Activated naive CD8-positive, alpha-beta T cell treated with anti-CD3 and anti-CD28 coated beads, Interleukin-2, amount 50 U/mL, for 24 hours (primary cell): Measurements from ENCODE around the gene GLRX5.
A peak's percentile ranks its signal among the peaks of the same experiment; 100 is the strongest.
"Not testable (repeated sequence)": the region's sequence is repeated elsewhere in the genome, so short reads cannot be mapped to it uniquely, and the experiment has no call there.

Experiments used
- ATAC-seq: fragments of 150-1000 bp; cut with Tn5 transposase; one replicate; pipeline ENCODE4 v1.10.0; 2021
- DNase-seq: peaks from one replicate; pipeline ENCODE4 v3.0.0; 2021
- H3K27ac Mint-ChIP-seq: one replicate; pipeline ENCODE4 v1.8.0; 2021; ENCODE audit warnings: mild to moderate bottlenecking, mixed read lengths
- H3K27me3 Mint-ChIP-seq: one replicate; pipeline ENCODE4 v1.8.0; 2021; ENCODE audit warnings: mixed read lengths
- H3K36me3 Mint-ChIP-seq: one replicate; pipeline ENCODE4 v1.8.0; 2021; ENCODE audit warnings: low read depth, mixed read lengths
- H3K4me1 Mint-ChIP-seq: one replicate; pipeline ENCODE4 v1.8.0; 2021; ENCODE audit warnings: mixed read lengths
- H3K4me3 Mint-ChIP-seq: one replicate; pipeline ENCODE4 v1.8.0; 2021; ENCODE audit warnings: mild to moderate bottlenecking, moderate library complexity, mixed read lengths
- H3K9me3 Mint-ChIP-seq: one replicate; pipeline ENCODE4 v1.8.0; 2021; ENCODE audit warnings: mixed read lengths

The GLRX5 gene

GRCh38 chr14:95507174-95507573, 27.7 kb upstream of the GLRX5 start:
- H3K9me3 Mint-ChIP-seq = no peaks in the 10 kb centered on the region
- H3K27ac Mint-ChIP-seq = no peak overlapping the region
- H3K27me3 Mint-ChIP-seq = no peaks in the 10 kb centered on the region
- DNase-seq (no peak), ATAC-seq (no peak)
- peaks cover 25% of the 10 kb centered on the region for H3K36me3 Mint-ChIP-seq
- H3K4me1 Mint-ChIP-seq = peaks cover 89% of the 10 kb centered on the region
- H3K4me3 Mint-ChIP-seq = no peak overlapping the region

DNA sequence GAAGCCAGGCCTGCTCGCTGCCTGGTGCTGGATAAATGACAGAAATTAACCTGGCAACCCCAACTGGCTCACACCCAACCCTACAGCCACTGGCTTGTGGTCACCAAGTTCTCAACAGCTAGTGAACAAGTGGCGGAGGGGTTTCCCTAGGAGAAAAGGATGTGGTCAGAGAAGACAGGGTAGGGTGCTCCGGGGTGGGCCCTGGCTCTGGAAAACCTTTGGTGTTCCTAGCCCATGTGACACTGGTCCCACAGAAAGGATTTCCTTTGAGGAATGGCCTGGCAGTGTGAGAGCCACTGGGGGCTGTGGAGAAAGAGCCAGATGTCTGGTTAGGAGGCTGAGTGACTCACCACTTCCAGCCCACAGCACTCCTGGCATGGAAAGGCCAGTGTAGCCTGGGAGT, 27.1 kb upstream of the GLRX5 start:
- ATAC-seq (peak; percentile 15), DNase-seq (peak; percentile 40)
- Mint-ChIP-seq H3K27me3 (no peaks in the 10 kb centered on the region), H3K4me3 (no peak overlapping the region), H3K4me1 (peaks cover 85% of the 10 kb centered on the region), H3K36me3 (peaks cover 25% of the 10 kb centered on the region), H3K9me3 (no peaks in the 10 kb centered on the region), H3K27ac (no peak overlapping the region)

DNA sequence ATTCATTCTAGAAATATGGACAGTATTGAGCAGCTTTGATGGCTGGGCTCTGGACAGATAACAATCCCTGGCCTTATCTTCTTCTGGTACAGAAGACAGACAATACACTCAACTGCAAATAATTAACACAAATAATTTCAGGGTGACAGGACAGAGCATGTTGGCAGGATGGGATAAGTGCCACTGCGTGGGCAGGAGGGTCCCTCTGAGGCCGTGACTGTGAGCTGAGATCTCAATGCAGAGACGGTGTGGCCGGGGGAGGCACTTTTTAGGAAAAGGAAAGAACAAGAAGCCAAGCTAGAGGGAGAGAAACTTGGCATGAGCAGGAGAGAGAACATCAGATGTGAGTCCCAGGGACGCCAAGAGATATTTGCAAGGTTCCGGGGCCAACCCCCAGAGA, 26.5 kb upstream of the GLRX5 start:
- no peak for DNase-seq
- no peak overlapping the region for H3K4me3 Mint-ChIP-seq
- H3K27ac Mint-ChIP-seq = no peak overlapping the region
- H3K9me3 Mint-ChIP-seq = no peaks in the 10 kb centered on the region
- H3K27me3 Mint-ChIP-seq = no peaks in the 10 kb centered on the region
- H3K36me3 Mint-ChIP-seq = peaks cover 23% of the 10 kb centered on the region
- H3K4me1 Mint-ChIP-seq = peaks cover 84% of the 10 kb centered on the region
- ATAC-seq = no peak

- H3K27me3 Mint-ChIP-seq = no peaks in the 10 kb centered on the region
- DNase-seq = no peak
- H3K27ac Mint-ChIP-seq = peak overlapping the region; percentile 66
- no peak for ATAC-seq
- no peak overlapping the region for H3K4me3 Mint-ChIP-seq
- peaks cover 19% of the 10 kb centered on the region for H3K36me3 Mint-ChIP-seq
- peaks cover 82% of the 10 kb centered on the region for H3K4me1 Mint-ChIP-seq
- no peaks in the 10 kb centered on the region for H3K9me3 Mint-ChIP-seq
Observed at GRCh38 chr14:95509495-95509894, 25.4 kb upstream of the GLRX5 start.

DNA sequence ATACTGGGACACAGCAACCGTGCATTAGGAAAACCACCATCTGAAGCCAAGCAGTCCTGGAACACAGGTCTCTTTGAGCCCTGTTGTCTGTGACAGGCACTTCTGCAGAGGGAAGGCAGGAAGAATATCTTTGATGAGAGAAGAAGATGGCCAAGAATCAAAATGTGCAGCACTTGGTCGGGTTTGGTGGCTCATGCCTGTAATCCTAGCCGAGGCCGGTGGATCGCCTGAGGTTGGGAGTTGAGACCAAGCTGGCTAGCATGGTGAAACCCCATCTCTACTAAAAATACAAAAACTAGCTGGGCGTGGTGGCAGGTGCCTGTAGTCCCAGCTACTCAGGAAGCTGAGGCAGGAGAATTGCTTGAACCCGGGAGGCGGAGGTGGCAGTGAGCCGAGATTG, 24.5 kb upstream of the GLRX5 start:
- Mint-ChIP-seq H3K4me1 (peaks cover 80% of the 10 kb centered on the region), H3K36me3 (peaks cover 19% of the 10 kb centered on the region), H3K27ac (peak overlapping the region; percentile 66)
- not testable (repeated sequence) for ATAC-seq, H3K4me3 Mint-ChIP-seq, H3K9me3 Mint-ChIP-seq, H3K27me3 Mint-ChIP-seq, DNase-seq

DNA sequence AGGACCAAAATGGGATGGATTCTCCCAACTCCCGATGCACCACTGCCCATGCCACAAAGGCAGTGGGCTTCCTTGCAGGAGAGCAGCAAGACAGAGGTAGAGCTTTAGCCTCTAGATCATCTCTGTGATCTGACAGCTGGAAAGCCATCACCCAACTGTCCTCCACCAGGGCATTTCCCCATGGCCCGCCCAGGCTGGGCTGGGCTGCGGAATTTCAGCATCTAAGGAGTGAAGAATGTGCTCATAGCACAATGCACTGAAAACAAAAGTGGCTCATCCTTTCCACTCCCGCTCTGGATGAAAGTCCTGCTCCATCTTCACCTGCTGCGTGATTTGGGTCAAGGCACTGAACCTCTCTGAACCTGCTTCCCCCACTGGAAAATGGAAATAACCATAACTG, 24.0 kb upstream of the GLRX5 start:
- no peak overlapping the region for H3K4me3 Mint-ChIP-seq
- no peak for ATAC-seq
- DNase-seq = no peak
- H3K27ac Mint-ChIP-seq = no peak overlapping the region
- no peaks in the 10 kb centered on the region for H3K9me3 Mint-ChIP-seq
- no peaks in the 10 kb centered on the region for H3K27me3 Mint-ChIP-seq
- peaks cover 80% of the 10 kb centered on the region for H3K4me1 Mint-ChIP-seq
- H3K36me3 Mint-ChIP-seq = peaks cover 18% of the 10 kb centered on the region

- H3K36me3 Mint-ChIP-seq = peaks cover 15% of the 10 kb centered on the region
- no peak overlapping the region for H3K4me3 Mint-ChIP-seq
- H3K27ac Mint-ChIP-seq = peak overlapping the region; percentile 52
- no peak for ATAC-seq
- peaks cover 73% of the 10 kb centered on the region for H3K4me1 Mint-ChIP-seq
- no peaks in the 10 kb centered on the region for H3K27me3 Mint-ChIP-seq
- DNase-seq = no peak
- H3K9me3 Mint-ChIP-seq = no peaks in the 10 kb centered on the region
Observed at GRCh38 chr14:95511687-95512086, 23.2 kb upstream of the GLRX5 start.

- no peaks in the 10 kb centered on the region for H3K27me3 Mint-ChIP-seq
- DNase-seq = no peak
- no peak overlapping the region for H3K4me3 Mint-ChIP-seq
- no peaks in the 10 kb centered on the region for H3K9me3 Mint-ChIP-seq
- no peak for ATAC-seq
- H3K27ac Mint-ChIP-seq = no peak overlapping the region
- peaks cover 73% of the 10 kb centered on the region for H3K4me1 Mint-ChIP-seq
- H3K36me3 Mint-ChIP-seq = peaks cover 8% of the 10 kb centered on the region
Observed at GRCh38 chr14:95513291-95513690, 21.6 kb upstream of the GLRX5 start.

DNA sequence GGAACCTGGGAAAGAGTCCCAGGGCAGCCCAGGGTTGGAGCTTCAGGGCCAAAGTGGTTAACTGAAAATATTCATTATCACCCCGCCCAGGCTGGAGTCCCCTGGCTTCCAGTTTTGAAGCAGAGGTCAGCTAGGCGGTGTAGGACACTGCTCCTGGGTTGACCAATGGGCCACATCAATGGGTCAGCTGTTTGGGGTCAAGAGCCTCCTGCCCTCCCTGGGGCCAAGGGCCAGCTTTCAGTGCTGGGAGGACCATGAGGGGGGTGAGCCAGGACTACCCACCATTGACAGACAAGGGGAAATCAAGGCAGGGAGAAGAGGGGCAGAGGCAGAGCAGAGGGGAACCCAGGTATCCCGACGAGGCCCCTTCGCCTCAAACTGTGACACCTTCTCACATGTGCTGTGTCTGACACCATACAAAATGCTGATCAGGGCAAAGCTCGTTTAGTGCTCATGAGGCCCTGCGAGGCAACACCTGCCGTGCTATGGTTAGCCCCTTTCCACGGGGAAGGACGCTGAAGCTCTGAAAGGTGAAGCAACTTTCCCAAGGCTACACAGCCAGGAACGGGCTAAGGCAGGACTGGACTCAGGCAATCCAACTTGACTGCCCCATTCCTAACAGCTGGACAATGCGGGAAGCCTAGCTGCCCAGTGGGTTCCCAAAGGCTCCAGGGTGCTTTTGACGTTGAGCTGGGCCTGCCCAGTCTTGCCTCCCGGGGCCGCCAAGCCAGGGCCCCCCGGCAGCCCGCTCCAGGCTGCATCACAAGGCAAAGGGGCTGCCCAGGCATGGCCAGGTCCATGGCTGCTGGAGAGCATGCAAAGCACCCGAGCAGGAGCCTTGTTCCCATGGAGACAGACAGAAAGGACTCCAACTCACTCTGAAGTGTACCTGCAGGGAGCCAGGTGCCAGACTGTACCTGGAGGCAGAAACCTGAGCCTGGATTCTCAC, 20.4 kb upstream of the GLRX5 start:
- Mint-ChIP-seq H3K4me1 (peaks cover 75% of the 10 kb centered on the region), H3K27ac (no peak overlapping the region), H3K27me3 (no peaks in the 10 kb centered on the region), H3K4me3 (peak overlapping the region; percentile 87), H3K9me3 (no peaks in the 10 kb centered on the region), H3K36me3 (peaks cover 8% of the 10 kb centered on the region)
- DNase-seq = no peak
- no peak for ATAC-seq

GRCh38 chr14:95515080-95515489, 19.8 kb upstream of the GLRX5 start:
- H3K27ac Mint-ChIP-seq = no peak overlapping the region
- peaks cover 7% of the 10 kb centered on the region for H3K36me3 Mint-ChIP-seq
- H3K27me3 Mint-ChIP-seq = no peaks in the 10 kb centered on the region
- no peak for DNase-seq
- peaks cover 75% of the 10 kb centered on the region for H3K4me1 Mint-ChIP-seq
- H3K4me3 Mint-ChIP-seq = peak overlapping the region; percentile 87
- H3K9me3 Mint-ChIP-seq = no peaks in the 10 kb centered on the region
- no peak for ATAC-seq

DNA sequence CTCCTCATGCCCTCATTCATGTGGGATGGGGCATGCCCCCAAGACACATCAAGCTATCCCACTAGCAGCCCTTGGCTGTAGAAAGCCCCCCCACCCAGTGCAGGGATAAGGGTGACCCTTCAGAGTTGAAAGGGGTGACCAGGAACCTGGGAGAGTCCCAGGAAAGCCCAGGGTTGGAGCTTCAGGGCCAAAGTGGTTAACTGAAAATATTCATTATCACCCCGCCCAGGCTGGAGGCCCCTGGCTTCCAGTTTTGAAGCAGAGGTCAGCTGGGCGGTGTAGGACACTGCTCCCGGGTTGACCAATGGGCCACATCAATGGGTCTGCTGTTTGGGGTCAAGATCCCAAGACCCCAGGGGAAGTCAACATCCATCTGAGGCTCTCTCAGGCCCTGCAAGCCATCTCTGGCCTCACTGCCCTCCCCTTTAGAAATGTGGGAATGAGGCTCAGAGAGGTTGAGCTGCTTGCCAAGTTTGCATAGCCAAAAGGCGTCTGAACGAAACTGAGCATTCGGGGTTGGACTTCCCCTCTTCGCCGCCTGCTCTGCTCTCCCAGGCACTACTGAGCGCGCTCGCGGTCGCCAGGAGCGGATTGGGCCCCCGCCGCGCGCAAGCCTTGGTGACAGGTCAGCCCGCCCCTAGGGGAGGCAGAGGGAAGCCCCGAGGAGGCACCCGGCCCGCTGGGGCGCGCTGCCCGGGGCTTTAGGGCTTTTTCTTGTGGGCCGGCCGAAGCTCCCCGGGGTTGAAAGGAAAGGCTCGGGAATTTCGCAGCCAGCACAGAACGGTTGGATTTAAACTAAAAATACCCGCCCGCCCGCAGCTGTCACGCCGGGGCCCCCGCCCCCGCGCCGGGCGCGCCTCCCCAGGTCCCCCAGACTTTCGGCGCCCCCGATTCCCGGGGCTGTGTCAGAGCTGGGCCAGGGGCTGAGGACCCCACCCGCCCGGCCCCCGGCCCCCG, 19.0 kb upstream of the GLRX5 start:
- ATAC-seq (peak; percentile 92), DNase-seq (peak; percentile 89)
- Mint-ChIP-seq H3K4me3 (peak overlapping the region; percentile 87), H3K4me1 (peaks cover 73% of the 10 kb centered on the region), H3K36me3 (peaks cover 5% of the 10 kb centered on the region), H3K27me3 (no peaks in the 10 kb centered on the region), H3K27ac (peak overlapping the region; percentile 83), H3K9me3 (no peaks in the 10 kb centered on the region)

GRCh38 chr14:95516554-95517181, 18.2 kb upstream of the GLRX5 start, which contains the start of gene SYNE3:
SYNE3 (minus strand) TSS chr14:95516650; CDS start chr14:95475821, 40,829 bp downstream.
- H3K4me1 Mint-ChIP-seq = peaks cover 74% of the 10 kb centered on the region
- ATAC-seq (peak; percentile 65), DNase-seq (peak; percentile 73)
- no peaks in the 10 kb centered on the region for H3K9me3 Mint-ChIP-seq
- no peaks in the 10 kb centered on the region for H3K27me3 Mint-ChIP-seq
- H3K36me3 Mint-ChIP-seq = peaks cover 4% of the 10 kb centered on the region
- peak within 1 kb of the TSS; percentile 87 for H3K4me3 Mint-ChIP-seq
- H3K27ac Mint-ChIP-seq = peak within 1 kb of the TSS; percentile 98

DNA sequence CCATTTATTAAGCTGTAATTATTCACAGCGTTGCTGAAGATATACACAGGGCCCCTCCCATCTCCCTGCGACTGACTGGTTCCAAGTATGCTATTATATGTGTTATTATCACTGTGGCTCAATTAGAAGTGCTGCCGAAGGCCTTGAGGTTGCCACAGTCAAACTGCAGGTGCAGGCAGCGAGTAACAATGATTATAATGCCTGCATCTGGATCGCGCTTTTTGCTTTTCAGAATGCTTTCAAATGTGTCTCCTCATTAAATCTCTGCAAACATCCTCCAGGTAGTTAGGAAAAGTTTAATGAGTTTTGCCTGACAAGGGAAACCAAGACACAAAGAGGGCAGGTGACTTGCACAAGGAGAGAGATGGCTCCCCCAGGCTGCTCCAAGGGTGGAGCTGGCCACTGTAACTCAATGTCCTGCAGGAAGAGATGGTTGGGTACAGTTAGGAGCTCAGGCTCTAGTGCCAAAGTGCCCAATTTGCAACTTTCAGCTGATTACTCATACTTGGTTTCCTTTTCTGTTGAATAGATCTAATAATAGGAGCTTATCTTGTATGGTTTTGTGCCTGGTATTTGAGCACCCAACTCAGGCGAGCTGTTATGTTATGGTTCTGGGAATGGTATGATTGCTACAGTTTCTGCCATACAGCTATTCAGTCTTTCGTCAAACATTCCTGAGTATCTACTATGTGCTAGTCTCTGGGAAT, 16.7 kb upstream of the GLRX5 start:
- H3K4me1 Mint-ChIP-seq = peaks cover 82% of the 10 kb centered on the region
- ATAC-seq (no peak), DNase-seq (no peak)
- peak overlapping the region; percentile 62 for H3K4me3 Mint-ChIP-seq
- H3K27me3 Mint-ChIP-seq = no peaks in the 10 kb centered on the region
- H3K36me3 Mint-ChIP-seq = no peaks in the 10 kb centered on the region
- H3K27ac Mint-ChIP-seq = peak overlapping the region; percentile 98
- no peaks in the 10 kb centered on the region for H3K9me3 Mint-ChIP-seq

DNA sequence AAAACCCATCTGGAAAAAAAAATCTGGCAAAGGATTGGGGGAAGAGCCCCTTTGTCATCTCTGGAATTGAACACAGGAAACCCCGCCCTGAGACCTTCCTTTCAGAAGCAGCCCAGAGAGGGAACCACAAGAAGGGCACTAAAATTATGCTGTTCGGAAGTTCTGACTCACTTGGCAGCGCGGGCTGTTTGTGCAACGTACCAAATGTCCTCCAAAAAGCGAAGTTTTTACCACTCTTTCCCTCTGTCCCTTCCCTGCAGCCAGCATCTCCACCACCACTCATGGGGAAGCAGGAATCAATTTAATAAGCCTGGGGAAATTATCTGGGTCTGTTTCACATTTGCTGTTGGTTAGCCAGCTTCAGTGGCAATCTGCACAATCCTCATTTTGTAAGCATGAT, 15.2 kb upstream of the GLRX5 start:
- Mint-ChIP-seq H3K9me3 (no peaks in the 10 kb centered on the region), H3K4me3 (peak overlapping the region; percentile 73), H3K27me3 (no peaks in the 10 kb centered on the region), H3K27ac (peak overlapping the region; percentile 98), H3K36me3 (no peaks in the 10 kb centered on the region), H3K4me1 (peaks cover 85% of the 10 kb centered on the region)
- ATAC-seq (peak; percentile 20), DNase-seq (peak; percentile 70)
